T follicular helper cell (primary cell): ENCODE data around the gene UBXN1.
"Not testable (repeated sequence)": the region's sequence is repeated elsewhere in the genome, so short reads cannot be mapped to it uniquely, and the experiment has no call there.

ENCODE experiments used
- DNase-seq: peaks from one replicate; pipeline ENCODE4 v3.0.0-alpha.2; 2020; ENCODE audit warnings: low read depth

Gene UBXN1

GRCh38 chr11:62708392-62708791 lies 29.5 kb upstream of the UBXN1 start:
- DNase-seq: no peak

- DNase-seq: no peak
These were observed 28.5 kb upstream of the UBXN1 start, which contains the start of the genes BSCL2 and GNG3 for GRCh38 chr11:62707277-62707861. TSS of gene BSCL2 (minus strand) at chr11:62707424. CDS start at chr11:62707195, 229 bp downstream. TSS of gene GNG3 (plus strand) at chr11:62707676. CDS start at chr11:62708296, 620 bp downstream.

- no peak for DNase-seq
These were observed 28.0 kb upstream of the UBXN1 start for GRCh38 chr11:62706850-62707247.

- DNase-seq: peak; percentile 94
These were observed 27.3 kb upstream of the UBXN1 start for GRCh38 chr11:62705880-62706849.

- DNase-seq: no peak
These were observed 26.5 kb upstream of the UBXN1 start for GRCh38 chr11:62705413-62705812.

- not testable (repeated sequence) for DNase-seq
These were observed 25.0 kb upstream of the UBXN1 start for GRCh38 chr11:62703921-62704320.

GRCh38 chr11:62702246-62702645 lies 23.4 kb upstream of the UBXN1 start:
- DNase-seq: no peak

- peak; percentile 69 for DNase-seq
These were observed 15.7 kb upstream of the UBXN1 start for GRCh38 chr11:62694455-62695167.

GRCh38 chr11:62693624-62694023 lies 14.8 kb upstream of the UBXN1 start:
- DNase-seq: not testable (repeated sequence)

- no peak for DNase-seq
These were observed 10.7 kb upstream of the UBXN1 start, which contains the start of gene LRRN4CL for GRCh38 chr11:62689421-62690183. TSS of gene LRRN4CL (minus strand) at chr11:62689530. CDS start at chr11:62688508, 1,022 bp downstream.

- no peak for DNase-seq
These were observed 9.6 kb upstream of the UBXN1 start for GRCh38 chr11:62688491-62688890.

- DNase-seq: no peak
These were observed 8.9 kb upstream of the UBXN1 start for GRCh38 chr11:62687508-62688396.

GRCh38 chr11:62682518-62682917 lies 3.6 kb upstream of the UBXN1 start:
- DNase-seq: no peak

GRCh38 chr11:62680825-62681240 lies 2.0 kb upstream of the UBXN1 start:
- no peak for DNase-seq

GRCh38 chr11:62678433-62678769 lies 472 bp downstream of the UBXN1 start:
- DNase-seq: no peak

- DNase-seq: no peak
These were observed 1.2 kb downstream of the UBXN1 start for GRCh38 chr11:62677714-62678113.

GRCh38 chr11:62677156-62677555 lies 1.7 kb downstream of the UBXN1 start:
- no peak for DNase-seq

- no peak for DNase-seq
These were observed 2.2 kb downstream of the UBXN1 start for GRCh38 chr11:62676698-62677097.

- DNase-seq: not testable (repeated sequence)
These were observed 3.5 kb downstream of the UBXN1 start for GRCh38 chr11:62675415-62675814.

GRCh38 chr11:62673196-62673525 lies 5.7 kb downstream of the UBXN1 start:
- DNase-seq: no peak
